ENCODE results near the gene JTB. TPM values are rescaled to one million over a fixed set of nuclear protein-coding genes. Genes with fewer than 3 reads are reported as not detected.

The JTB gene
- total and polyA plus RNA-seq, 5 donors from 2014 or later: 93.8 to 378 (median 336) TPM

DNA sequence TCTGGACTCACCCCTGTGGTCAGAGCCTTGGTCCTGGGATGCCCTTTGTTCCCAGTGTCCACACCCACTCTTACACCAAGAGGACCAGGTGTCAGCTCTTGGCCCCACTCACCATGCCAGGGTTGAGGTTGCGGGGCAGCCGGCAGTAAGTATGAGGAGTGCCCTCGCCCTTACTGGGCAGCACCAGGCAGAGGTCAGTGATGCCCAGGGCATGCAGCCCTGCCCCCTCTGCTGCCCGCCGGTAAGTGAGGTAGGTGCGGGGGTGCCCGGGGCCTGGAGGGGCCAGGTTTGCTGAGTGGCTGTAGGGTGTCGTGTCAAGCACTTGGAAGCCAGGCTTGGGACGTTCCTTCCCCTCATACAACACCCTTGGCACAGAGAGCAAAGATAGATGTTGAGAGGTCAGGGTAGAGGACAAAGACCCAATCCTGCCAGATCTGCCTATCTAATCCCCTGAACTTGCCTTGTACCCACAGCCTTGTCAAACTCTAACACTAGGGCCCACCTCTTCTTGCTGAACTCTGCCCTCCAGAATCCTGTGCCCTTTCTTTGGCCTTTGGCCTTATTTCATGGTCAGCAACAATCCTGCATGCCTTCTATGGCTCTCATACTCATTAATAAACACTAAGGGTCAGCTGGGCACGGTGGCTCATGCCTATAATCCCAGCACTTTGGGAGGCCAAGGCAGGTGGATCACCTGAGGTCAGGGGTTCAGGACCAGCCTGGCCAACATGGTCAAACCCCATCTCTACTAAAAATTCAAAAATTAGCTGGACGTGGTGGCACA lies 34.5 kb downstream of the JTB start:
- Histone ChIP-seq H3K27ac (ENCODE audit: insufficient read depth, low read length, poor library complexity, severe bottlenecking) (peak overlapping the region; percentile 23), H3K4me1 (ENCODE audit: control insufficient read depth, insufficient read depth, low read length, poor library complexity, severe bottlenecking) (peaks cover 42% of the 10 kb centered on the region), H3K4me3 (ENCODE audit: low read depth, low read length) (no peak overlapping the region), H3K36me3 (ENCODE audit: control insufficient read depth, insufficient read depth, low read length) (peaks cover 49% of the 10 kb centered on the region), H3K9me3 (ENCODE audit: control insufficient read depth in 2 of 2, low read length in 2 of 2) (no peaks in the 10 kb centered on the region), H3K27me3 (ENCODE audit: control insufficient read depth, insufficient read depth, low read length) (no peaks in the 10 kb centered on the region)
- H3K9me3 Mint-ChIP-seq: no peaks in the 10 kb centered on the region
- H3K36me3 Mint-ChIP-seq: peaks cover 38% of the 10 kb centered on the region
- no peak for ATAC-seq (ENCODE audit: low read depth in 2 of 2)
- peaks cover 0 to 58% (median 22%) of the 10 kb centered on the region in 4 donors for H3K4me1 Mint-ChIP-seq
- DNase-seq: no peak
- H3K27me3 Mint-ChIP-seq: peaks cover 6% of the 10 kb centered on the region
- H3K4me3 Mint-ChIP-seq: peak overlapping the region in 2 of 4 donors; percentile 11 to 76
- peak overlapping the region in 2 of 3 donors; percentile 83 to 97 for H3K27ac Mint-ChIP-seq

DNA sequence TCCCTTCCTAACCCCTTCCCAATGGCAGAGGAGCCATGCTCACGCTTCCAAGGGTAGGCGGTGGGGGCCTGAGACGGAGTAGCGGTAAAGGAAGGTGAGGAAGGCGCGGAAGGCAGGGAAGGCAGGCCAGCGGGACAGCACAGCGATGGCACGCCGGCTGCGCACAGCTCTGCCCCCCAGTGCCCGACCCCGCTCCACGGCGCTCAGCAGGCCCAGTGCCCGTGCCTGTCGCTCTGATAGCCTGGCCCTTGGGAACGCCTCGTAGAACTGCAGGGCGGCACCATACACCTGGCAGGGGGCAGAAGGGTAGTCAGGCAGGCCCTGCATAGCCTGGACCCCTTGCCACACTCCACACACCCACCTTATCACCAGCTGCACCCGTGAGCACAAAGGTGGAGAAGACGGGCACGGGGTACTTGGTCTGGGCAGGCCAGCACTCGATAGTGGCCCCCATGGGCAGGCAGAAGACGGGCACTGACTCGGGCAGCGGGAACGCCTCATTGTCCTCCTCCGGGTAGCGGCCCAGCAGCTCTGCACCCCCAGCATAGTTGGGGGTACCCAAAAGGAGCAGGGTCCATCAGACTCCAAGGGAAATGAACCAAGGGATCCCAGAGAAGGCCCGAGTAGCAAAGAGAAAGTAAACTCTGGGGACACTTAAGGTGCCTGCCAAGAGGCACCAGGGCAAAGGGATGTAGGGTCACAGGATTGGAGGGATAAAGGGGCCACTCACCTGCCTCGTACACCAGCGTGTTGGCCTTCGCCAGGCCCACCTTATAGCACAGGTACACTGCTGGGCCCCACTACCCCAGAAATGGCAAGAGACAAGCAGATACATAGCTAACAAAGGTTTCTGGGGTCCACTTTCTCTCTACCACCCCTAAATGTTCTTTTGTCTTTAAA lies 35.4 kb downstream of the JTB start:
- peak overlapping the region in 2 of 3 donors; percentile 31 to 97 for H3K27ac Mint-ChIP-seq
- peaks cover 6% of the 10 kb centered on the region for H3K27me3 Mint-ChIP-seq
- H3K27ac ChIP-seq (ENCODE audit: insufficient read depth, low read length, poor library complexity, severe bottlenecking): peak overlapping the region; percentile 23
- no peaks in the 10 kb centered on the region for H3K27me3 ChIP-seq (ENCODE audit: control insufficient read depth, insufficient read depth, low read length)
- H3K4me3 Mint-ChIP-seq: peak overlapping the region in 2 of 4 donors; percentile 22 to 57
- ATAC-seq (ENCODE audit: low read depth in 2 of 2) (no peak), DNase-seq (no peak)
- H3K9me3 ChIP-seq (ENCODE audit: control insufficient read depth in 2 of 2, low read length in 2 of 2): no peaks in the 10 kb centered on the region
- no peak overlapping the region for H3K4me3 ChIP-seq (ENCODE audit: low read depth, low read length)
- peaks cover 42% of the 10 kb centered on the region for H3K4me1 ChIP-seq (ENCODE audit: control insufficient read depth, insufficient read depth, low read length, poor library complexity, severe bottlenecking)
- peaks cover 54% of the 10 kb centered on the region for H3K36me3 ChIP-seq (ENCODE audit: control insufficient read depth, insufficient read depth, low read length)
- H3K9me3 Mint-ChIP-seq: no peaks in the 10 kb centered on the region
- peaks cover 45% of the 10 kb centered on the region for H3K36me3 Mint-ChIP-seq
- H3K4me1 Mint-ChIP-seq: peaks cover 0 to 55% (median 24%) of the 10 kb centered on the region in 4 donors

DNA sequence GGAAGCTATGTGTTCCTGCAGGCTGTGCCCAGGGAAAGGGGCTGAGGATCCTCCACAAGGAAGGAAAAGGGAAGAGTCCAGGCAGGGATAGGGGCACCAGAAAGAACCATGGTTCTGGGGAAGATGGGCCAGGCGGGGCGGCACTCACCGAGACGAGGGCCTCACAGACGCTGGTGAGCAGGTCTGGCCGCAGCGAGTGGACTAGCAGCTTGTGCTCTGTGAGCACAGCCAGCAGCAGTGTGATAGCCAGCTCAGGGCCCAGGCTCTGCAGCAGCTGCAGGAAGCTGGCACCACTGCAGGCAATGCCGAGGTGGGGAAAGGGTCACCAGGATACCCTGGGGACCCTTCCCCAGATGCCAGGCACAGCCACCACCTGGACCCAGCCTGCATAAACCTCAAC lies 36.7 kb downstream of the JTB start:
- ATAC-seq (ENCODE audit: low read depth in 2 of 2): no peak
- Mint-ChIP-seq H3K27ac (peak overlapping the region in 2 of 3 donors; percentile 49 to 74), H3K9me3 (no peaks in the 10 kb centered on the region)

DNA sequence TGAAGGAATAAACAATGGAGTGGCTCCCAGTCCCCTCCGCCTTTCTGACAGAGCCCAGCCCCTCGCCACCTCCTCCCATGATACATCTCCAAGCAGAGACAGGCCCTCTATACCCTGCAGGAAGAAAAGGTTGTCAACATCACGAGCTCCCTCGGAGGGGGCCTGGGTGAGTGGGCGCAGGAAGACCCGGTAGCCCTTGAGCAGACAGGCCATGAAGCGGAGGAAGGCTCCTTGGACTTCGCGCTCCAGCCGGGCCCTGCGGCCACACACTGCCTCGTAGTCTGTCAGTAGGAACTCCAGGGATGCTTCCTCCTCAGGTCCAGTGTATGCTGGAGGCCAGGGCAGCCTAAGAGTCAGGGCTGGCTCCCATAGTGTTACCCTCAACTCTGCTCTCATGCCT lies 38.0 kb downstream of the JTB start:
- DNase-seq: no peak
- no peak for ATAC-seq (ENCODE audit: low read depth in 2 of 2)
- Mint-ChIP-seq H3K27ac (peak overlapping the region in 2 of 3 donors; percentile 52 to 67), H3K4me3 (peak overlapping the region in 1 of 4 donors; percentile 31), H3K36me3 (peaks cover 59% of the 10 kb centered on the region), H3K4me1 (peaks cover 0 to 42% (median 20%) of the 10 kb centered on the region in 4 donors), H3K9me3 (no peaks in the 10 kb centered on the region), H3K27me3 (no peaks in the 10 kb centered on the region)
- Histone ChIP-seq H3K4me3 (ENCODE audit: low read depth, low read length) (no peak overlapping the region), H3K36me3 (ENCODE audit: control insufficient read depth, insufficient read depth, low read length) (peaks cover 80% of the 10 kb centered on the region), H3K27me3 (ENCODE audit: control insufficient read depth, insufficient read depth, low read length) (no peaks in the 10 kb centered on the region), H3K9me3 (ENCODE audit: control insufficient read depth in 2 of 2, low read length in 2 of 2) (no peaks in the 10 kb centered on the region), H3K4me1 (ENCODE audit: control insufficient read depth, insufficient read depth, low read length, poor library complexity, severe bottlenecking) (peaks cover 24% of the 10 kb centered on the region), H3K27ac (ENCODE audit: insufficient read depth, low read length, poor library complexity, severe bottlenecking) (no peak overlapping the region)

More for the DNA sequence above, 36.7 kb downstream of the JTB start:
- no peak overlapping the region for H3K4me3 ChIP-seq (ENCODE audit: low read depth, low read length)
- peak overlapping the region in 2 of 4 donors; percentile 5 to 27 for H3K4me3 Mint-ChIP-seq
- H3K4me1 ChIP-seq (ENCODE audit: control insufficient read depth, insufficient read depth, low read length, poor library complexity, severe bottlenecking): peaks cover 36% of the 10 kb centered on the region
- peaks cover 0 to 50% (median 27%) of the 10 kb centered on the region in 4 donors for H3K4me1 Mint-ChIP-seq
- H3K27ac ChIP-seq (ENCODE audit: insufficient read depth, low read length, poor library complexity, severe bottlenecking): no peak overlapping the region
- H3K27me3 ChIP-seq (ENCODE audit: control insufficient read depth, insufficient read depth, low read length): no peaks in the 10 kb centered on the region
- H3K36me3 Mint-ChIP-seq: peaks cover 55% of the 10 kb centered on the region
- H3K9me3 ChIP-seq (ENCODE audit: control insufficient read depth in 2 of 2, low read length in 2 of 2): no peaks in the 10 kb centered on the region
- peaks cover 67% of the 10 kb centered on the region for H3K36me3 ChIP-seq (ENCODE audit: control insufficient read depth, insufficient read depth, low read length)
- DNase-seq: no peak
- H3K27me3 Mint-ChIP-seq: peaks cover 6% of the 10 kb centered on the region

DNA sequence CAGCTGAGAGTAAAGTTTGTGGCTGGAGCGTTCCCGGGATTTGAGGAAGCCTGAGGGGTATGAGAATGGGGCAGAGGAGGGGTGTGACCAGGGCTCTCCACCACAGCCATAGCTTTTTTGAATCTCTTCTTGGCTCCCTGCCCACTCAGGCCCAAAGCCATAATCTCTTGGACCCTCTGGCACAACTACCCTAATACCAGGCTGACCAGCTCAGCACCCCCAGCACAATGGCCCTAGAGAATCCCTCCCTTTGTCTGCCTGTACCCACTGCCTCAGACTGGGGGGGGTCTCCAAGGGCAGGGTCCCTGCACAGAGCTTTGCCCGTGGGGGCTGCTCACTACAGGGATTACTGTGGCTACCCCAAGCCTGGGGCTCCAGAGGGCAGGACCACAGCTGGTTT lies 38.5 kb downstream of the JTB start:
- DNase-seq (no peak), ATAC-seq (ENCODE audit: low read depth in 2 of 2) (no peak)
- Mint-ChIP-seq H3K36me3 (peaks cover 61% of the 10 kb centered on the region), H3K9me3 (no peaks in the 10 kb centered on the region), H3K4me3 (peak overlapping the region in 1 of 4 donors; percentile 31), H3K27ac (peak overlapping the region in 1 of 3 donors; percentile 45), H3K4me1 (peaks cover 0 to 37% (median 17%) of the 10 kb centered on the region in 4 donors), H3K27me3 (no peaks in the 10 kb centered on the region)
- no peaks in the 10 kb centered on the region for H3K27me3 ChIP-seq (ENCODE audit: control insufficient read depth, insufficient read depth, low read length)
- H3K36me3 ChIP-seq (ENCODE audit: control insufficient read depth, insufficient read depth, low read length): peaks cover 85% of the 10 kb centered on the region
- no peaks in the 10 kb centered on the region for H3K9me3 ChIP-seq (ENCODE audit: control insufficient read depth in 2 of 2, low read length in 2 of 2)
- no peak overlapping the region for H3K27ac ChIP-seq (ENCODE audit: insufficient read depth, low read length, poor library complexity, severe bottlenecking)
- H3K4me3 ChIP-seq (ENCODE audit: low read depth, low read length): no peak overlapping the region
- peaks cover 19% of the 10 kb centered on the region for H3K4me1 ChIP-seq (ENCODE audit: control insufficient read depth, insufficient read depth, low read length, poor library complexity, severe bottlenecking)

DNA sequence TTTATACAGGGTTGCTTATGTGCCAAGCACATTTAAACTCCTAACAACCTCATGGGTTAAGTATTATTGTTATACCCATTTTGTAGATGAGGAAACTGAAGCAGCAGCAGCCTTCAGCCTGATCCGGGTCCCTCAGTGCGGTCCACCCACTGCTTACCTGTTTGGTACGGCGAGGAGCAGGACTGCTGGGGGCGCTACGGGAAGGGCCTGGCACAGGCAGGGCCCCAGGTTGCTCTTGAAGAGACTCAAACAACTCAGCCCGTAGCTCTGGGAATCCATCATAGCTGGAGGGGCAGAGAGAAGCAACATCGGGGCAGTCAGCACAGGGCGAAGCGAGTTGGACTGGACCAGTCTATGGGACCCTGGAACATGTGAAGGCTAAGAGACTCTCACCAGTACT lies 40.1 kb downstream of the JTB start:
- no peaks in the 10 kb centered on the region for H3K27me3 ChIP-seq (ENCODE audit: control insufficient read depth, insufficient read depth, low read length)
- H3K9me3 Mint-ChIP-seq: no peaks in the 10 kb centered on the region
- peak overlapping the region in 1 of 4 donors; percentile 18 for H3K4me3 Mint-ChIP-seq
- DNase-seq (no peak), ATAC-seq (ENCODE audit: low read depth in 2 of 2) (no peak)
- peaks cover 3% of the 10 kb centered on the region for H3K4me1 ChIP-seq (ENCODE audit: control insufficient read depth, insufficient read depth, low read length, poor library complexity, severe bottlenecking)
- peaks cover 0 to 23% (median 6%) of the 10 kb centered on the region in 4 donors for H3K4me1 Mint-ChIP-seq
- no peak overlapping the region for H3K27ac Mint-ChIP-seq
- H3K27ac ChIP-seq (ENCODE audit: insufficient read depth, low read length, poor library complexity, severe bottlenecking): no peak overlapping the region
- no peak overlapping the region for H3K4me3 ChIP-seq (ENCODE audit: low read depth, low read length)
- peaks cover 59% of the 10 kb centered on the region for H3K36me3 Mint-ChIP-seq
- peaks cover 90% of the 10 kb centered on the region for H3K36me3 ChIP-seq (ENCODE audit: control insufficient read depth, insufficient read depth, low read length)
- no peaks in the 10 kb centered on the region for H3K27me3 Mint-ChIP-seq
- H3K9me3 ChIP-seq (ENCODE audit: control insufficient read depth in 2 of 2, low read length in 2 of 2): no peaks in the 10 kb centered on the region

DNA sequence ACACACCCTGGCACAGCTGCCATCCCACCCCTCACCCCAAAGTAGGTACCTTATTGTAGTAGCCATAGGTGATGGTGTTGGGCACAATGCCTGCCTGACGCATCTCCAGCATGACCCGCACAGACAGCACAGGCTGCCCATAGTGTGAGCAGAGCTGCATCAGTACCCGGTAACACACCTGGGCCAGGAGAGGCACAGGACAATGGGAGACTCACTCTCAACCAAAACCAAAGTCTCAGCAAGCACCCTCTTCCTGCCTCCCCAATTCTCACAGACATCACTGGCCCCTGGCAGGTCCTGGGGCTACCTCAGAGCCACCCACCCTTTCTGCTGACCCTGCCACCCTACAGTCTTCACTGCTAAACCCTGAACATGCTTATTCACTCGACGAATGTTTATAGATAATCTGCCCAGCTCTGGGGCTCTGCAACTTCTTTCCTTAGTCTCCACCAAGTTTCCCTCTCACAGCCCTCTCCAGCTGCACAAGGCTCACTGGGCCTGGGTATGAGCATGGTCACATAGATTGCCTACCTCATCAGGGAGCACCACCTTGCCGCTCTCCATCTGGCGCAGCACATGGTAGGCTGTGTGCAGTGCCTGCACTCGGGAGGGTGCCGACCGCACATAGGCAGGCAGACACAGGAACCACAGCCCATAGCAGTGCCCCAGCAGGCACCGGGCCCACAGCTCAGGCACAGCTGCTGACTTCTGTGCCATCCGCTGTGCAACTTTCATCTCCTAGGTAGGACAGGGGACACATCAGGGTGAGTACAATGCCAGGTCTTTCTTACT lies 41.3 kb downstream of the JTB start:
- Histone ChIP-seq H3K4me3 (ENCODE audit: low read depth, low read length) (no peak overlapping the region), H3K9me3 (ENCODE audit: control insufficient read depth in 2 of 2, low read length in 2 of 2) (no peaks in the 10 kb centered on the region), H3K4me1 (ENCODE audit: control insufficient read depth, insufficient read depth, low read length, poor library complexity, severe bottlenecking) (no peaks in the 10 kb centered on the region), H3K27me3 (ENCODE audit: control insufficient read depth, insufficient read depth, low read length) (no peaks in the 10 kb centered on the region), H3K36me3 (ENCODE audit: control insufficient read depth, insufficient read depth, low read length) (peaks cover 87% of the 10 kb centered on the region), H3K27ac (ENCODE audit: insufficient read depth, low read length, poor library complexity, severe bottlenecking) (no peak overlapping the region)
- no peak for DNase-seq
- Mint-ChIP-seq H3K4me1 (peaks cover 0 to 17% (median 5%) of the 10 kb centered on the region in 4 donors), H3K27me3 (no peaks in the 10 kb centered on the region), H3K27ac (peak overlapping the region in 2 of 3 donors; percentile 55 to 56), H3K4me3 (no peak overlapping the region), H3K36me3 (peaks cover 59% of the 10 kb centered on the region), H3K9me3 (no peaks in the 10 kb centered on the region)
- ATAC-seq (ENCODE audit: low read depth in 2 of 2): no peak
